ENCODE measurements around the gene C6orf58.

- TF ChIP-seq EZH2 (IDR thresholded peaks at IDR 0.05; ENCODE audit: low read length) (no peak), CTCF (optimal IDR thresholded peaks at IDR 0.05 in 1 of 3, IDR thresholded peaks at IDR 0.05 in 1 of 3, conservative IDR thresholded peaks at IDR 0.05 in 1 of 3; ENCODE audit: extremely low read depth in 1 of 3, insufficient read depth in 2 of 3, low read length in 3 of 3) (no peak)
Observed at GRCh38 chr6:127582777-127583462, 5.9 kb downstream of the C6orf58 start.
